ENCODE measurements around the gene MCCC1. TPM values are rescaled to one million over a fixed set of nuclear protein-coding genes. Genes with fewer than 3 reads are reported as not detected.

The MCCC1 gene
- total RNA-seq, 1 experiment from 2014 or later, result 19.2 TPM

DNA sequence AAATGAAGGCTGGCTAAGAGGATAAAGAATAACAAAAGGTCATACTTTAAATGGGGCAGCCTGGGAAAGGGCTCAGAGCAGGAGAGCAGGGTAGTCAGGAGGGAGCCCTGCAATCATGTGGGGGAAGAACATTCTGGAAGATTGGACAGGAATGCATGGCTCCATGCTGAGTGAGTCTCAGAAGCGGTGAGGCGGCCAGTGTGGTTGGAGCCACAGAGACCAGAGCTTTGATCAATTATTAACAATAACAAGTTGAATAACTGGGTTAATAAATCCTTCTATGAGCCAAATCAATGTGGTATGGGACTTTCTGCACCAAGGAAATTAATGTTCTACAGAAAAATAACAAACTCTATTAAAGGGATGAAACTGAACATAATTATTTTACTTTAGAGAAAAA is 61.1 kb downstream of the MCCC1 start:
- Histone ChIP-seq H3K4me1 (ENCODE audit: insufficient read depth, low read length, poor library complexity, severe bottlenecking) (no peaks in the 10 kb centered on the region), H3K27me3 (replicated peaks; ENCODE audit: insufficient read depth, low read depth, low read length, poor library complexity) (no peaks in the 10 kb centered on the region), H3K27ac (ENCODE audit: low read depth, low read length, poor library complexity, severe bottlenecking) (no peak overlapping the region), H3K36me3 (ENCODE audit: insufficient read depth, low read length, poor library complexity, severe bottlenecking) (peaks cover 12% of the 10 kb centered on the region), H3K4me3 (ENCODE audit: low read depth, low read length, poor library complexity, severe bottlenecking) (no peak overlapping the region), H3K9me3 (ENCODE audit: low read depth, low read length, poor library complexity, severe bottlenecking) (no peaks in the 10 kb centered on the region)
- DNase-seq (ENCODE audit: low spot score), result no peak
- no TSS peak for BruUV-seq (replicated peaks)
- POLR2A ChIA-PET (ENCODE audit: low non-redundant PET), result no interaction called here
- CTCF ChIA-PET, result no interaction called here
- intact Hi-C loops (cut with micrococcal nuclease; ENCODE audit: unreplicated experiment), result no loop called here
- TF ChIP-seq, protein P1, sequence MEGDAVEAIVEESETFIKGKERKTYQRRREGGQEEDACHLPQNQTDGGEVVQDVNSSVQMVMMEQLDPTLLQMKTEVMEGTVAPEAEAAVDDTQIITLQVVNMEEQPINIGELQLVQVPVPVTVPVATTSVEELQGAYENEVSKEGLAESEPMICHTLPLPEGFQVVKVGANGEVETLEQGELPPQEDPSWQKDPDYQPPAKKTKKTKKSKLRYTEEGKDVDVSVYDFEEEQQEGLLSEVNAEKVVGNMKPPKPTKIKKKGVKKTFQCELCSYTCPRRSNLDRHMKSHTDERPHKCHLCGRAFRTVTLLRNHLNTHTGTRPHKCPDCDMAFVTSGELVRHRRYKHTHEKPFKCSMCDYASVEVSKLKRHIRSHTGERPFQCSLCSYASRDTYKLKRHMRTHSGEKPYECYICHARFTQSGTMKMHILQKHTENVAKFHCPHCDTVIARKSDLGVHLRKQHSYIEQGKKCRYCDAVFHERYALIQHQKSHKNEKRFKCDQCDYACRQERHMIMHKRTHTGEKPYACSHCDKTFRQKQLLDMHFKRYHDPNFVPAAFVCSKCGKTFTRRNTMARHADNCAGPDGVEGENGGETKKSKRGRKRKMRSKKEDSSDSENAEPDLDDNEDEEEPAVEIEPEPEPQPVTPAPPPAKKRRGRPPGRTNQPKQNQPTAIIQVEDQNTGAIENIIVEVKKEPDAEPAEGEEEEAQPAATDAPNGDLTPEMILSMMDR (conservative IDR thresholded peaks at IDR 0.05; ENCODE audit: low read depth, low read length), result no peak
- no peak for TF ChIP-seq EZH2 (IDR thresholded peaks at IDR 0.05; ENCODE audit: borderline replicate concordance, low read depth, low read length, poor library complexity, severe bottlenecking)

DNA sequence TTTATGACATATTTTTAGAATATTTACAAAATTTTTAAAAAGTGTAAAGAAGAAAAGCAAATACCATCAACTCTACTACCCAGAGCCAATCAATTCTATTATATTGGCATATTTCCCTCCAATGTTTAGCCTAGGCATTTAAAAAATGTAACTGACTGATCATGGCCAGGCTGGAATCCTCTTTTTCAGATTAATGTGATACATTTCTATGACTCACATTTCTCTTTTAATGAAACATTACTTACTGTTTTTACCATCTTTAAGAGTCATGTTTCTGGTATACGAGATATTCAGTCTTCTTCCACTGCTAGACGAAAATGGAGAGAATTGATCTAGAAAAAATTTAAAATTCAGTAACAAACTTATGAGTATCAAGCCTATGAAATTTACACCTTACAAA is 65.5 kb downstream of the MCCC1 start:
- intact Hi-C loops (cut with micrococcal nuclease; ENCODE audit: unreplicated experiment), result no loop called here
- Histone ChIP-seq H3K36me3 (ENCODE audit: insufficient read depth, low read length, poor library complexity, severe bottlenecking) (peaks cover 12% of the 10 kb centered on the region), H3K27ac (ENCODE audit: low read depth, low read length, poor library complexity, severe bottlenecking) (no peak overlapping the region), H3K4me1 (ENCODE audit: insufficient read depth, low read length, poor library complexity, severe bottlenecking) (no peaks in the 10 kb centered on the region), H3K9me3 (ENCODE audit: low read depth, low read length, poor library complexity, severe bottlenecking) (no peaks in the 10 kb centered on the region), H3K4me3 (ENCODE audit: low read depth, low read length, poor library complexity, severe bottlenecking) (no peak overlapping the region), H3K27me3 (replicated peaks; ENCODE audit: insufficient read depth, low read depth, low read length, poor library complexity) (no peaks in the 10 kb centered on the region)
- TF ChIP-seq EZH2 (IDR thresholded peaks at IDR 0.05; ENCODE audit: borderline replicate concordance, low read depth, low read length, poor library complexity, severe bottlenecking), result no peak
- TF ChIP-seq, protein P1 (conservative IDR thresholded peaks at IDR 0.05; ENCODE audit: low read depth, low read length), result no peak
- no peak for DNase-seq (ENCODE audit: low spot score)
- POLR2A ChIA-PET (ENCODE audit: low non-redundant PET), result no interaction called here
- CTCF ChIA-PET, result no interaction called here
- BruUV-seq (replicated peaks), result no TSS peak

DNA sequence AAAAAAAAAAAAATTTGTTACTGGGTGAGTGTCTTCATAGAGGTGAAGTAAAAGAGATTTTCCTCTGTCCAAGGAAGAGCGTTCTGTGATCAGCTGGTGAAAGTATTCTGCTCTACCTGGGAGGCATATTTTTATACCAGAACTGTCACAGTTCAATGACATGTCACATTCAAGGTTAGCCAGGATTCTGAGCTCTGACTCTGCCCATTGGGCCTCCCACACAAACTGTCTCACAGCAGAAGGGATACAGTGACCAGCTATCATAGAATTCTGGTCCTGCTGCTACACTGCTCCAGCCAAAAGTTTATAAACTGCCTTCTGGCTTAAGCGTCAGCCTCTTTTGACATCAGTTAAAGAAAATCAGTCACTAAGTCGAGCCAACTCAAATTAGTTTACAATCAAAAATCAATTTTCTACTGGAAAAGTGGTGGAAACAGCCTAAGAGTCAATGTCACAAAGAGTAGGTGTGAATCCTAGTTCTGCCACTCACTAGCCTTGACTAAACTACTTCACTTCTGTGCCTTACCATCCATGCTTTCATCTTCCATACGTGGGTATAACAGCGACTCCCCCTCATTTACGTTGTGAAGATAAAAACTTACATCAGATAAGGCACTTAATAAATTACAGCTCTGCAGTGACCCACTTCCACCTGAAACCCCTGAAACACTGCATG is 66.3 kb downstream of the MCCC1 start:
- Histone ChIP-seq H3K36me3 (ENCODE audit: insufficient read depth, low read length, poor library complexity, severe bottlenecking) (peaks cover 17% of the 10 kb centered on the region), H3K27ac (ENCODE audit: low read depth, low read length, poor library complexity, severe bottlenecking) (no peak overlapping the region), H3K9me3 (ENCODE audit: low read depth, low read length, poor library complexity, severe bottlenecking) (no peaks in the 10 kb centered on the region), H3K4me3 (ENCODE audit: low read depth, low read length, poor library complexity, severe bottlenecking) (no peak overlapping the region), H3K27me3 (replicated peaks; ENCODE audit: insufficient read depth, low read depth, low read length, poor library complexity) (no peaks in the 10 kb centered on the region), H3K4me1 (ENCODE audit: insufficient read depth, low read length, poor library complexity, severe bottlenecking) (no peaks in the 10 kb centered on the region)
- POLR2A ChIA-PET (ENCODE audit: low non-redundant PET), result interaction anchor here (0.7 kb wide), 1 partner anchor 232 kb away, joined by 3 read pairs; no protein-coding TSS in a partner anchor
- TF ChIP-seq, protein P1 (conservative IDR thresholded peaks at IDR 0.05; ENCODE audit: low read depth, low read length), result no peak
- no peak for TF ChIP-seq EZH2 (IDR thresholded peaks at IDR 0.05; ENCODE audit: borderline replicate concordance, low read depth, low read length, poor library complexity, severe bottlenecking)
- DNase-seq (ENCODE audit: low spot score), result no peak
- CTCF ChIA-PET, result no interaction called here
- intact Hi-C loops (cut with micrococcal nuclease; ENCODE audit: unreplicated experiment), result no loop called here
- BruUV-seq (replicated peaks), result no TSS peak

Data from A673 (cell line).